Effector CD4-positive, alpha-beta T cell (primary cell): ENCODE measurements around the gene SNX6.
"Not testable (repeated sequence)": the region's sequence is repeated elsewhere in the genome, so short reads cannot be mapped to it uniquely, and the experiment has no call there.

Source experiments
- DNase-seq: peaks from one replicate; pipeline ENCODE4 v3.0.0-alpha.2; 2020
- total RNA-seq: gene quantifications from one replicate; lab custom pipeline; 2026; lab: John Stamatoyannopoulos, UW

Gene SNX6
- 68.3 reads per million, percentile 75 among the genes with 10 or more reads in this experiment for total RNA-seq

DNA sequence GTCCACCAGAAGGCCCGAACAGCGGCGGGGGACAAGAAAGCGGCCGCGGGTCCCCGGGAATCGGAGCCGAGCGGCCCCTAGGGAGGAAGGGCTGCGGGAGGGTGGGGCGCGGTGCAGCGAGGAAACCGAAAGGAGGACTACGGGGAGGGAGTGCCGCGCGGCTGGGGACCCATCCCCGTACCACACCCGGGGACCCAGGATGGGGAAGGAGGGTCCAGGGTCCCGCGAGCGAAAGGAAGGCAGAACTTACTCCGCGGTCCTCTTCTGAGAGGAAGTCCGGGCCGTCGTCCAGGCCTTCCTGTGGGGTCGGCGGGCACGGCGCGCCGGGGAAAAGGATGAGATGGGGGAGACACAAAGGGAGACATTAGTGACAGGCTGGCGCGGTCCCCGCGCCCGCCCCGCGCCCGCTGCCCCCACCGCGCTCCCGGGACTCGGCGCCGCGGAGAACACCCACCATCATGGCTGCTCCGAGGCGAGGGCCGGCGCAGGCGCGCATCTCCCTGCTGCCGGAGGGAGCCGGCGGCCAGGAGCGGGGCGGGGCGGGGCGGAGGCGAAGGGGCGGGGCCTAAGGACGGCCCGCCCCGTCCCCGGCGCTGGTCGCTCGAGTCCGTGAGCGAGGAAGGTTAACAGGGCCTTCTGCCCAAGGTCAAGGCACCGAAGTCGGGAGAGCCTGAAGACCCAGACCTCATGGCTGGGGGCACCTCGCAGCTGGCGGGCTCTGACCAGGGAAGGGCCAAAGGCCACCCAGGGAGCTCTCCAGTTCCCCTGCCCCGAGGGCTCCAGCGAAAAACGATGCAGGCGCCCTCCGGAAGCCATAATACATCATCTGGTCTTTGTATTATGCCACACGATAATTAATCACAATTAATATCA is at the start of gene SNX6:
SNX6 (minus strand) TSS at position 492 of the 873 bp plus-strand sequence; CDS start at position 460, 32 bp downstream.
- peak; percentile 79 for DNase-seq

DNA sequence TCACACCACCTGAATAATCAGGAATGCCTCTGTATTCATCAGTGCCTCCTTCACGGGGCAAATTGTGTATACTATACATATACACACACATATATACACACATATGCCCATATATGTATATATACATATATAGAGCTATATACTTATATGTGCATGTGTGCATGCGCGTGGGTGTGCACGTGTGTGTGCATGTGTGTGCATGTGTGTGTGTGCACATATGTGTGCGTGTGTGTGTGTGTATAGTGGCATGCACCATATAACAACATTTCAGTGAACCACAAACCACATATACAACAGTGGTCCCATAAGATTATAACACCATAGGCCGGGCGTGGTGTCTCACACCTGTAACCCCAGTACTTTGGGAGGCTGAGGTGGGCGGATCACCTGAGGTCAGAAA is 48.8 kb upstream of the SNX6 start:
- no peak for DNase-seq

DNA sequence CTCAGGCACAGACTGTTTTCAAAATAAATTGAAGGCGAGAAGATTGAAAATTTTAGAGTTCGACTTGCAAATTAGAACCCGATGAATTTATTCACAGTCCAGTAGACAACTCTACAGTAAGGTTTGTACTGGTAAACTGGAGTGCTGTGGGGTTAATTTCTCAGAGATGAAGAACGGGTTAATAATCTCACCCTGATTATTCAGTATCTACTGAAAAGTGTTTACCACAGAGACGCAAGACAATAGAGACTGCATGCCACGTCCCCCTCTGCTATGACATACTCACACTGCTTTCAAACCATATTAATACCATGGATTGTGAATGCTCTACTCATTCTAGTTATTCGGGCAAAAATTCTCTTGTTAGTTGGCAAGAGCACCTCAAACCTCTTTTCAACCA is 48.4 kb upstream of the SNX6 start:
- no peak for DNase-seq

DNA sequence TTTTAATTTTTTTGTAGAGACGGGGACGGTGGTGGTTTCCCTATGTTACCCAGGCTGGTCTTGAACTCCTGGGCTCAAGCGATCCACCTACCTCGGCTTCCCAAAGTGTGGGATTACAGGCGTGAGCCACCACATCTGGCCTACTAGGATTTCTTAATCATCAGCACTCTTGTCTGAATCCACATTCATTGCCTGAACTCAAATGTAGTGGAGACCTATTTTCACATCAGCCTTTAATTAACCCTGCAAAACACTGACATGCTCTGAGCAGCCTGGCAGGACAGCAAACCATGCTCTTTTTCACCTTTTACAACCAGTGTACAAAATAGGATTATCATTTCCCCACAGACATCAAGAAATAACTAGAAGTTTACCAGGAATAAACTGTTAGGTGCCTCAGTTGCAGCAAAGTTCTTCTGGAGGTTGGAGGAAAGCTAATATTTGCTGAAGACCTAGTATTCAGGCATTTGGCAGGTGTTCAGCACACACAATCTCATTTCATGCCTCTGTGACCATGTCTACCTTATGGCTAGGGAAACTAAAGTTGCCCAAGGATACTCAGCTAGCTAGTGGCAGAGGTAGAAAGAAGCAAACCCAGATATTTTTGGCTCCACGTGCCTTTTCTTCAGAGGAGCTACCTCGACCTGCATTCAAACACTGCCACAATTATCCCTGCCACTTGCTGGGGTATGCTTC is 46.7 kb upstream of the SNX6 start:
- no peak for DNase-seq

DNA sequence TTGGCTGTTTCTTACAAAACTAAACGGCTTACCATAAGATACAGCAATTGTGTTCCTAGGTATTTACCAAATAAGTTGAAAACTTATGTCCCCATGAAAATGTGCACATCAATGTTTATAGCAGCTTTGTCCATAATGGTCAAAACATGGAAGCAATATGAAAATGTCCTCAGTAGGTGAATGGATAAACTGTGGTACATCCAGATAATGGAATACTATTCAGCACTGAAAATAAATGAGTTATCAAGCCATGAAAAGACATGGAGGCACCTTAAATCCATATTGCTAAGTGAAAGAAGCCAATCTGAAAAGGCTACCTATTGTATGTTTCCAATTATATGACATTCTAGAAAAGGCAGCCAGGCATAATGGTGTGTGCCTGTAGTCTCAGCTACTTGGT is 43.8 kb upstream of the SNX6 start:
- no peak for DNase-seq

DNA sequence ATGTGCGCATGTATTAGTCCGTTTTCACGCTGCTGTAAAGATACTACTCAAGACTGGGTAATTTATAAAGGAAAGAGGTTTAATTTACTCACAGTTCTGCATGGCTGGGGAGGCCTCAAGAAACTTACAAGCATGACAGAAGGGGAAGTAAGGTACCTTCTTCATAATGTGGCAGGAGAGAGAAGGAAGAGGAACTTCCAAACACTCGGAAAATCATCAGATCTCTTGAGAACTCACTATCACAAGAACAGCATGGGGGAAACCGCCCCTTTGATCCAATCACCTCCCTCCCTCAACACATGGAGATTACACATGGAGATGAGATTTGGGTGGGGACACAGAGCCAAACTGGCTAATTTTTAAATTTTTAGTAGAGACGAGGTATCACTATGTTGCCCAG is 41.8 kb upstream of the SNX6 start:
- DNase-seq: no peak

DNA sequence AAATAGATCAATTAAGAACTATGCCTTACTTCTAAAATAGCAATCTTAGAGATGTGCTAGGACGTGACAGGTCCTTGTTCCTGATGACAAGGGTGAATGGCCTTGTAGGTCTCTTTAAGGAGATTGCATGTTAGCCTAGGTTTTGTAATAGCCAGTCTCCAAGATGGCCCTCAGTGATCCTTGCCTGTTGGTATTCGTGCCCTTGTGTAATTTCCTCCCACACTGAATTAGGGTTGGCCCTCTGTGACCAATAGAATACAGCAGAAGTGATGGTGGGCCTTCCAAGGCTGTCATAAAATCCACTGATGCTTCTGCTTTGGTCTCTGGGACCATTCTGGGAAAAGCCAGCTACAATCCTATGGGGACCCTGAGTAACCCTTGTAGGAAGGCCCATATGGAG is 38.2 kb upstream of the SNX6 start:
- no peak for DNase-seq

DNA sequence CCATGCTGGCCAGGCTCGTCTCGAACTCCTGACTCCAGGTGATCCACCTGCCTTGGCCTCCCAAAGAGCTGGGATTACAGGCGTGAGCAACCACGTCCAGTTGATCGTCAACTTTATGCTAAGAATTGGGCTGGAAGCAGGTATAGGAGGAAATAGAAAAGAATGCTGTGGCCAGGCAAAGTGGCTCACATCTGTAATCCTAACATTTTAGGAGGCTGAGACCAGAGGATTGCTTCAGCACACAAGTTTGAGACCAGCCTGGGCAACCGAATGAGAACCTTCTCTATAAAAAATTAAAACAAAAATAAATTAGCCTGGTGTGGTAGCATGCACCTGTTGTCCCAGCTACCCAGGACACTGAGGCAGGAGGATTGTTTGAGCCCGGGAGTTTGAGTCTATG is 37.1 kb upstream of the SNX6 start:
- no peak for DNase-seq

DNA sequence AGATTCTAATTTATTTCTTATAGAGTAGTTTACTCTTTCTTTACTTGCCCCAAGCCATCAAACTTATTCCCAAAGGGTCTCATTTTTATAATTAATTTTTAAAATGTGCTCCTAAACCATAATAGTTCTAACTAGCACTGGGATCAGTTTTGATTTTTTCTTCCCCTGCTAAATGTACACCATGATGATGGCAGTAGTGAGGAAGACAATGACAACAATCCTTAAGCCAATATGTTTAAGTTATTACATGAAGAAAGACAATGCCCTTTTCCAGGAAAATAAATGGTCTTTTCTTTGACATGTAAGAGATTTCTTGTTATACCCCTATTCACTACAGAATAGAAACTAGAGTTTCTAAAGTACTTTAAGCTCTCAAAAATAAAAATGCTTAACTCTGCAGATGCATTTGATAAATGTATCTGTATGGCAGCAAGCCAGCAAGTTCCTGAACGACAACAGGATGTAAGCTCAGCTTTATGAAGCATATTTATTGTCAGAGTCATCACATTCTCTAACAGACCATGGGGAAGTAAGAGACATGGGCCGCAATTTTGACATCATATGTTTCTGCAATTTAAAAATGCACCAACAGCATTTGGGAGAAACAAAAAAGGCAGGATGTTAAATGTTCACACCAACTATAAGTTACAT is 36.0 kb upstream of the SNX6 start:
- peak; percentile 7 for DNase-seq

DNA sequence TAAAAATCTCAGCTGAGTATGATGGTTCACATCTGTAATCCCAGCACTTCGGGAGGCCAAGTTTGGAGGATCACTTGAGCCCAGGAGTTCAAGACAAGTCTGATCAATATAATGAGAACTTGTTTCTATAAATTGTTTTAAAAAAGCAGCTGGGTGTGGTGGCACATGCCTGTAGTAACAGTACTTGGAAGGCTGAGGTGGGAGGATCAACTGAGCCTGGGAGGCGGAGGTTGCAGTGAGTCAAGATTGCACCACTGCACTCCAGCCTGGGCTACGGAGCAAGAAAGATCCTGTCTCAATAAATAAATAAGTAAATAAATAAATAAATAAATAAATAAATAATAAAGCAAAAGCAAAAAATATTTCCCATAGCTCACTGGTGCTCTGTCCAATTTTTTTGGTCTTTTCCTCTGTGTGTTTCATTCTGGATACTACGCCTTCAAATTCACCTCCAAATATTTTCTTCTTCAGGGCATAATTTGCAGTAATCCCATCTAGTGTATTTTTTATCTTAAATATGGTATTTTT is 32.7 kb upstream of the SNX6 start:
- DNase-seq: no peak

DNA sequence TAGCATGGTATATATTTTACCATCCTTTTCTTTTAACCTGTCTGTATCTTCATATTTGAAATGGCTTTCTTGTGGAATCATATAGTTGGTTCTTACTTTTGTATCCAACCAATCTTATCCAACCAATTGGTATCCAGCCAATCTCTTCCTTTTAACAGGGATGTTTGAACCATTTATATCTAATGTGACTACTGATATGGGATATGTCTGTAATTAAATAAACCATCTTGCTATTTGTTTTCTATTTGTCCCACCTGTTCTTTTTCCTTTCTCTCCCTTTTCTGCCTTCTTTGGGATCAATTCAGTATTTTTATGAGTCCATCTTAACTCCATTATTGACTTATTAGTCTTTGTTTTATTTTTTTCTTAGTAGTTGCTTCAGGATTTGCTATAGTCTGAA is 30.8 kb upstream of the SNX6 start:
- DNase-seq: no peak

DNA sequence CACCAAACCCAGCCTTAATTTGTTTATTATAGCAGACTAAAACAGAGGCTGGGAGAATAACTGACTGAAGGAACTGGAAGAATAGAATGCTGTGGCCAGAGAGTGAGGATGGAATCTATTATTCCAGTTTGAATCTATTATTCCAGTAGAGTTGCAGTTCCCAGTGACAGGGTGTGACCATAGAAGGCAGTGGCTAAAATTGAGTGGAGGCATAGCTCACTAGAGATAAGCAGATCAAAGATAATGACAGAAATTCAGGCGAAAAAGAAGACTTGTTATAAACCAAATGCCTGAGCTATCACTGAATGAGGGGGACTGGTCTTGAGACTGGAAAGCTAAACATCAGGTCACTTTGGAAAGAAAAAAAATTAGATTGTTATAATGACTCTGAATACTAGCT is 26.0 kb upstream of the SNX6 start:
- no peak for DNase-seq

DNA sequence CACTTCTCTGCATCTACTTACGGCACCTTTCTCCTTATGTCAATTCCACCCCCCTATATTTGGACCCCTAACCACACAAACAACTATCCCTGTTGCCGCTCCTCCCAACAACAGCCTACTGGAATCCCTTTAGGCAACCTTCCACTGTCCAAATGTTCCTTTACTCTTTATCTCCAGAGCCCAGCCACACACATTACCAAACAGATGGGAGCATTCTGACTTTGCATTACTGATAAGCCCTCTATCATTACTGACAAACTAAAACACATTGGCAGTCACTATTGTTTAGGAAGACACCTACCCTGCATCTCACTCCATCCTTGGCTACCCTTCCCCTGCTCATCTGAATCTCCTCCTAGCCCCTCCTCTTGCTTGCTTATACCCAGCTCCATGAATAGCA is 23.1 kb upstream of the SNX6 start:
- DNase-seq: not testable (repeated sequence)

DNA sequence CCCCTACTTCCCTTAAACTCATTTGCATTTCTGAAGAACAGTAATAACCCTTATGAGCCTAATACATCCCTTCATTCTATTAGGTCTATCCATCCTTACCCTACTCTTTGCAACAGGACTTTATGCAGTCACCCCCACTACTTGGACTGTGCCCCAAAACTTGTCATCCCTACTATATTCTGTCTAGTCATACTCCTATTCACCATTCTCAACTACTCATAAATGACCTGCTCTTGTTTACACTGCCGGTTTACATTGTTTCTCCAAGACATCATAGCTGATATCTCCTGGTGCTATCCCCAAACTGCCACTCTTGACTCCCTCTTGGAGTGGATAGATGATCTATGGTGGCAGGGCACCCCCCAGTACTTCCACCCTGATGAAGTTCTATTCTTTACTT is 22.4 kb upstream of the SNX6 start:
- DNase-seq: not testable (repeated sequence)

DNA sequence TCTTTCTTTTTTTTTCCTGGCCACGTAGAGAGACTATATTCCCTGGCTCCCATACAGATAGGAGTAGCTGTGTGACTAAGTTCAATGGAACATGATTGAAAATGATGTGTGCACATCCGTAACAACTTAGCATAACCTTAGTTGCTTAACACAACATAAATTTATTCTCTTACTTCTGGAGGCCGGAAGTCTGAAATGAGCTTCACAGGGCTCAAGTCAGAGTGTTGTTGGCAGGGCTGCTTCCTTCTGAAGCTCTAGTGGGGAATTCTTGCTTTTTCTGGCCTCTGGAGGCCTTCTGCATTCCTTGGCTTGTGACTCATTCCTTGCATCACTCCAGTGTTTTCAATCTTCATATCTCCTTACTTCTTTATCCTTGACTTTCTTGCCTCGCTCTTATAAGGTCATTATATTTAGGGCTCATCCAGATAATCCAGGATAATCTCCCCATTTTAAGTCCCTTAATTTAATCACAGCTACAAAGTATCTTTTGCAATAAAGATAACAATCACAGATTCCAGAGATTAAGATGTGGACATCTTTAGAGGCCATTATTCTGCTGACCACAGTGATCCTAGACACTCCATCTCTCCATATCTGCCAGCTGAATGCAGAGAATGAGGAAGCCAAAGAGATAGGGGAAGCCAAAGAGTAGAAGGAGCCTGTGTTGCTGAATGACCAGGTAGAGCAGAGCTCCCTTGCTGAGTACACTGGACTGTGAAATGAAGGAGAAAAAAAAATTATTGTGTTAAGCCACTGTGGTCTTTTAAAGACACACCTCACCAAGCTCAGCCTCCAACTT is 21.0 kb upstream of the SNX6 start:
- DNase-seq: no peak

DNA sequence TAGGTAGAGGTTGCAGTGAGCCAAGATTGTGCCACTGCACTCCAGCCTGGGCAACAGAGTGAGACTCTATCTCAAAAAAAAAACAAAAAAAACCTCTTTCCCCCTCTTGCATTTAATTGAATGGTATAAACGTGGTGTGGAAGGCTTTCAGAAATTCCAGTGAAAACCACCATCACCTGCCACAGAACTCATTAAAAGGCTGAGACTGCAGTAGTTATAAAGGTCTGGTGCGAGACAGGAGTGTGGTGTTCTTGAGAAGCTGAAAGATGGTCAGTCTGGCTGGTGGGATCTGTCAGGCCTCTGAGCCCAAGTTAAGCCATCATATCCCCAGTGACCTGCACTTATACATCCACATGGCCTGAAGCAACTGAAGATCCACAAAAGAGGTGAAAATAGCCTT is 20.1 kb upstream of the SNX6 start:
- DNase-seq: not testable (repeated sequence)

DNA sequence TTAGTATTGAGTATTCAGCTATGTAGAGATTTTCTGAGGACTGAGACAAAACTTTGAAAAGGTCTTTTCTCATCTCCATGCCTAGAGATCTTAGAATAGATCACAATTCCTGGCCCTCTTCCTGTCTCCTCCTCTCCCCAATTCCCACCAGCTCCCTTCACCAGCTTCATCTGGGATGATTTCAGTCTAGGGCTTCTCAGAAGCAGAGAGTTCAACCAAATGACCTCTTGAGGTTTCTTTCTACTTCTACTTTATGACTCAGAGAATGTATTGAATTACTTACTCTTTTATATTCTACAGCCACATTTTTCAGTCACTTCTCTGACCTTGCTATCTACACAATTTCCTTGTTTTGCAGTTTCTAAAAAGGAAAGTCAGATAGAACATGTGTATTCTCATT is 19.4 kb upstream of the SNX6 start:
- DNase-seq: no peak

DNA sequence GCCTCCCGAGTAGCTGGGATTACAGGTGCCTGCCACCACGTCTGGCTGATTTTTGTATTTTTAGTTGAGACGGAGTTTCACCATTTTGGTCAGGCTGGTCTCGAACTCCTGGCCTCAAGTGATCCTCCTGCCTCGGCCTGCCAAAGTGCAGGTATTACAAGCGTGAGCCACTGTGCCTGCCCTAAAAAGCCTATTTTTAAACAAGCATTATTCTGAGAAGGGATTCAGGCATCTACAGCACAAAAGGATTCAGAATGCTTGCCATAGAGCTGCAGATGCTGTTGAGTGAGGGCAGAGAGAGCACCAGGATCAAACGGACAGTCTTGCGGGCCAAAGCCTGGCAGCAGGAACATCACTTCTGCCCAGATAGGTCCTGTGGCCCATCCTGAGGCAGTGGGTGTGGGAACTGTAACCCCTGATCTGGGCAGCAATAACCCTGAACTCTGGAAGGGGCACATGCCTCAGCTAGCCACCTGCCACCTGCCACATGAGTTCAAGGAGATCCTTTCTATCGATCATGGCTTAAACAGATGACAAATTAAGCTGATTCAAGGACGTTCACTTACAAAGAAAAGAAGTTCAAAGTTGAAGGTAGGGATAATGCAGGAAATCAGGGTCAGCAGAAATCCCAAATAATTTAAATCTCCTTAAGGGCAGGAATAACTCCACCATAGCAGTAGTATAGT is 16.8 kb upstream of the SNX6 start:
- DNase-seq: no peak

DNA sequence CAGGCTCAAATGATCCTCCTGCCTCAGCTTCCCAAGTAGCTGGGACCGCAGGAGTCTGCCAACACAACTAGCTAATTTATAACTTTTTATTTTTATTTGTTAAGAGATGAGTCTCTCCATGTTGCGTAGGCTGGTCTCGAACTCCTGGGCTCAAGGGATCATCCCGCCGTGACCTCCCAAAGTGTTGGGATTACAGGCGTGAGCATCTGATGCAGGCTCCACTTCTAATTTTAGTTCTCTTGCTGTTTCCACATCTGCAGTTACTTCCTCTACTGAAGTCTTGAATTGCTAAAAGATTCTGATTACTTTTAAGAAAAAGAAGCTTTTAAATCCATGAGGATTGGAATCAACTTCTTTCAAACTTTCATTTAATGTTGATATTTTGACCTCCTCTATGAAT is 13.4 kb upstream of the SNX6 start:
- no peak for DNase-seq

DNA sequence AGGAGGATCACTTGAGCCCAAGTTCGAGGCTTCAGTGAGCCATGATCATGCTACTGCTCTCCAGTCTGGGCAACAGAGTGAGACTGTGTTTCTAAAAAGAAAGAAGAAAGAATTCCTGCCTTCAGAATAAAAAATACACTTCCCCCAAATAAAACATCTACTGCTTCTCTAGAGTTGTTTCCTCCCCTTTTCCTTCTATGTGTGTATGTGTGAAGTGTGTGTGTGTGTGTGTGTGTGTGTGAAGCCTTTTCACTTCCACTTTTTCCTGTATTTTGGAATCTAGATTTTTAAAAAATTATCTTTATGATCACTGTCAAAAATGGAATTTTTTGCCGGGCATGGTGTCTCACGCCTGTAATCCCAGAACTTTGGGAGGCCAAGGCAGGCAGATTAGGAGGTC is 12.6 kb upstream of the SNX6 start:
- DNase-seq: no peak

DNA sequence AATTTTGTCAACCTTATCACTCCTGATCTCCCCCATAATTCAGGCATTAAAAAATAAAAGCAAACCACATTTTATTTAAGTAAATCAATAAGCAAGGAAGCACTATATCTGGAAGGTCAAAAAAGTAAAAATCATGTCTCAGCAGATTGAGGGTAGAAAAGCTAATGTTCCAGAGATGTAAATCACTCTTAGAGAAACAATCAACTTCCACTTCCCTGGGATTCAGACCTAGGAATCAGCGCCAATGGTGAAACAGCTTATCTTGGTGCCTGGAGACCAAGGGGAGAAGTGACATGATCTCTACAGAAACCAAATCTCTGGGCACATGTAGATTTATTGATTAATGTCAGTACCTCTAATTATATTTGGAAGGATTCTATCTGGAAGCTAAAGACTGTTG is 10.9 kb upstream of the SNX6 start:
- no peak for DNase-seq

DNA sequence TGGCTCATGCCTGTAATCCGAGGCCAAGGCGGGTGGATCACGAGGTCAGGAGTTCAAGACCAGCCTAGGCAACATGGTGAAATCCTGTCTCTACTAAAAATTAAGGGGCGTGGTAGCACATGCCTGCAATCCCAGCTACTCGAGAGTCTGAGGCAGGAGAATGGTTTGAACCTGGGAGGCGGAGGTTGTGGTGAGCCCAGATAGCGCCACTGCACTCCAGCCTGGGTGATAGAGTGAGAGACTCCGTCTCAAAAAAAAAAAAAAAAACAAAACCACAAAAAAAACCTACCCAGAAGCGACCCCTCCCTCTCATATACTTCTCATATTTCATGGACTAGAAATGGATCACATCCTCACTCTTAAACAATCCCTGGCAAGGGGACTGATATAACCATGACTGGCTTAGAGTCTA is 4.4 kb upstream of the SNX6 start:
- DNase-seq: not testable (repeated sequence)
